ENCODE measurements around the gene AVPR2.

The AVPR2 gene

GRCh38 chrX:153862369-153863250, 41.9 kb upstream of the AVPR2 start:
- H3K9me3 ChIP-seq: no peaks in the 10 kb centered on the region
- H3K4me1 ChIP-seq: peaks cover 23% of the 10 kb centered on the region
- DNase-seq: peak; percentile 74
- H3K36me3 ChIP-seq: peaks cover 53% of the 10 kb centered on the region
- H3K4me3 ChIP-seq (ENCODE audit: low read depth, low read length): no peak overlapping the region
- TF ChIP-seq, protein P1, sequence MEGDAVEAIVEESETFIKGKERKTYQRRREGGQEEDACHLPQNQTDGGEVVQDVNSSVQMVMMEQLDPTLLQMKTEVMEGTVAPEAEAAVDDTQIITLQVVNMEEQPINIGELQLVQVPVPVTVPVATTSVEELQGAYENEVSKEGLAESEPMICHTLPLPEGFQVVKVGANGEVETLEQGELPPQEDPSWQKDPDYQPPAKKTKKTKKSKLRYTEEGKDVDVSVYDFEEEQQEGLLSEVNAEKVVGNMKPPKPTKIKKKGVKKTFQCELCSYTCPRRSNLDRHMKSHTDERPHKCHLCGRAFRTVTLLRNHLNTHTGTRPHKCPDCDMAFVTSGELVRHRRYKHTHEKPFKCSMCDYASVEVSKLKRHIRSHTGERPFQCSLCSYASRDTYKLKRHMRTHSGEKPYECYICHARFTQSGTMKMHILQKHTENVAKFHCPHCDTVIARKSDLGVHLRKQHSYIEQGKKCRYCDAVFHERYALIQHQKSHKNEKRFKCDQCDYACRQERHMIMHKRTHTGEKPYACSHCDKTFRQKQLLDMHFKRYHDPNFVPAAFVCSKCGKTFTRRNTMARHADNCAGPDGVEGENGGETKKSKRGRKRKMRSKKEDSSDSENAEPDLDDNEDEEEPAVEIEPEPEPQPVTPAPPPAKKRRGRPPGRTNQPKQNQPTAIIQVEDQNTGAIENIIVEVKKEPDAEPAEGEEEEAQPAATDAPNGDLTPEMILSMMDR (IDR thresholded peaks at IDR 0.05; ENCODE audit: low read depth, low read length): no peak
- H3K27me3 ChIP-seq: no peaks in the 10 kb centered on the region

DNA sequence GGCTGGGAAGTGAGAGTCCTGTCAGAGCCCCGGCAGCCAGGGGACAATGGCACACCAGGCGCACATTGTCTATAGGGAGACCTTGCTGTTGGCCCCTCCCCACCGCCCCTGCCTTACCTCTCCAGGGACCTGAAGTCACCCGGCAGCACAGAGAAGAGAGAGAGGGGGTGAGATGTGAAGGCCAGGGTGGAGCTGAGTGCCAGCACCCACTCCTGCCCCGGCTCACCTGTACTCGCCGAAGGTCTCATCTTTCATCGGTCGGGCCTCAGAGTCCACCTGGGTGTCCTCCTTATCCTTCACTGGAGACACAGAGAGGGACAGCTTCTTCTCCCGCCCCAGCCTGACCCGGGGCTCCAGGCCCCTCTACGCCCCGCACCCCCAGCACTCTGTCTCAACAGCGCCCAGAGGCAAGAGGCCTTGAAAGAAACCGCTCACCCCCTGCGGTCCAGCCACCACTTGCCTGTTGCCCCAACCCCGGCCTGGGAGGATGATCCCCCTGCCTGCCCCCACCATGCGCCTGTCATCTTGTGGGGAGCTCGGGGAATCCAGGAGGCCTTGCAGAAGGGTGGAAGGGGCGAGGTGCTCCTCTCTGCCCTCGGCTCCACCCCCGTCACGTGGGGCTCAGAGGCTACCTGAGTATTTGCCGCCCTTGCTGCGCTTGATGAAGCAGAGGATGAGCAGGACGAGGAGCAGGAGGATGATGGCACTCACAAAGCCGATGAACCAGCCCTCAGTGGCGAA, 41.1 kb upstream of the AVPR2 start:
- Histone ChIP-seq H3K27me3 (no peaks in the 10 kb centered on the region), H3K4me3 (ENCODE audit: low read depth, low read length) (no peak overlapping the region), H3K4me1 (peaks cover 23% of the 10 kb centered on the region), H3K9me3 (no peaks in the 10 kb centered on the region), H3K36me3 (peaks cover 61% of the 10 kb centered on the region)
- TF ChIP-seq, protein P1 (IDR thresholded peaks at IDR 0.05; ENCODE audit: low read depth, low read length): no peak
- DNase-seq: peak; percentile 11

DNA sequence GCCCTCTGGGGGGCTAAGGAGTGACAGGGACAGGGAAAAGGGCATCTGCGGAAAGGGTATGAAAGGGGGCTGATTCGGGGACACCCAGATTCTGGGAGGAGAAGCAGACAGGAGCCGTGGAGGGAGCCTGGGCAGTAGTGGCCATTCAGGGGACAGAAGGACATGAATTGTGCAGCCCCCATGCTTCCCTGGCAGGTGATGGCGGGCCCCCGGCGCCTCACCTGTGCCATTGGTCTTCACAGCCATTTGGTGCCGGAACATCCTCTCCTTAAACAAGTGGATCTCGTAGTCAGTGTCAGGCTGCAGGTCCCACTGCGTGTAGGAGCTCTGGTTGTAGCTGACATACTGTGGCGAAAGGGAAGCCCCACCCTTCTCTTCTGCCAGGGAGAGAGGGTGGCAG, 40.4 kb upstream of the AVPR2 start:
- peak; percentile 4 for DNase-seq
- H3K9me3 ChIP-seq: no peaks in the 10 kb centered on the region
- TF ChIP-seq, protein P1 (IDR thresholded peaks at IDR 0.05; ENCODE audit: low read depth, low read length): no peak
- H3K4me3 ChIP-seq (ENCODE audit: low read depth, low read length): no peak overlapping the region
- peaks cover 23% of the 10 kb centered on the region for H3K4me1 ChIP-seq
- no peaks in the 10 kb centered on the region for H3K27me3 ChIP-seq
- peaks cover 68% of the 10 kb centered on the region for H3K36me3 ChIP-seq

DNA sequence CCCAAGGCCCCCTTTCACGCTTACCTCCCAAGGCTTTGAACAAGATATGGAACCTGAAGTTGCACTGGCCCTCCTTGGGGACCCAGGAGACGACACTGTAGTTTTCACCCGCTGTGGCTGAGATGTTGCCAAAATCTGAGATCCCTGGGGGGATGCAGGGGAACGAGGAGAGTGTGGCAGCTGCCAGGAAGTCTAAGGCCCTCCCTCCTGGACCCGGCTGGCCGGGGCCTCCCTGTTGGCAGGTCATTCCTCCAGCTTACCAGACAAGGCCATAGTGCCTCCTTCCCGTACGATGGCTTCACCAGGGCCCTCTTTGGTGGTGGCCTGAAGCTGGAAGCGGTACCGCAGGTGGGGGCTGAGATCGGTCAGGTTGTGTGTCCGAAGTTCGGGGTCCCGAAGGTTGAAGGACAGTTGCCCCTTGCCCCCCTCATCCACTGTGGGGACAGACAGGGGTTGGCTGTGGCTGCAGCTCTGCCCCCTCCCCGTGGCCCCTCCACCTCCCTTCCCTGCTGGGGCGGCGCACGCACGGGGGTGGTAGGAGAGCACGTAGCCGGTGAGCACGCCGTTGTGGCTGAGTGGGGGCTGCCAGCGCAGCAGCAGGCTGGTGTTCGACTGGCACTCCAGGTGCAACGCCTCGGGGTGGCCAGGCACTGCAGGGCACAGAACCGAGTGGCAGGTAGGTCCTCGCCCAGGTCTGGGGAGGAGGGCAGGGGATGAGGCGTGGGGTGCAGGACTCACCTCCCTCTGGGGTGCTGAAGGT, 39.7 kb upstream of the AVPR2 start:
- TF ChIP-seq, protein P1 (IDR thresholded peaks at IDR 0.05; ENCODE audit: low read depth, low read length): no peak
- Histone ChIP-seq H3K36me3 (peaks cover 74% of the 10 kb centered on the region), H3K4me1 (peaks cover 23% of the 10 kb centered on the region), H3K9me3 (no peaks in the 10 kb centered on the region), H3K4me3 (ENCODE audit: low read depth, low read length) (no peak overlapping the region), H3K27me3 (no peaks in the 10 kb centered on the region)
- peak; percentile 34 for DNase-seq

GRCh38 chrX:153865321-153865580, 39.2 kb upstream of the AVPR2 start:
- DNase-seq: no peak
- TF ChIP-seq, protein P1 (IDR thresholded peaks at IDR 0.05; ENCODE audit: low read depth, low read length): no peak
- H3K36me3 ChIP-seq: peaks cover 79% of the 10 kb centered on the region

More at GRCh38 chrX:153865321-153865580, 39.2 kb upstream of the AVPR2 start:
- H3K9me3 ChIP-seq: no peaks in the 10 kb centered on the region
- peaks cover 23% of the 10 kb centered on the region for H3K4me1 ChIP-seq
- no peaks in the 10 kb centered on the region for H3K27me3 ChIP-seq
- H3K4me3 ChIP-seq (ENCODE audit: low read depth, low read length): no peak overlapping the region

Data from BE2C (cell line).